ENCODE measurements around the gene DCHS1.

Gene DCHS1

GRCh38 chr11:6663794-6664469, 8.3 kb upstream of the DCHS1 start:
- peaks cover 24% of the 10 kb centered on the region for H3K4me1 ChIP-seq (ENCODE audit: low read length)
- H2AFZ ChIP-seq (ENCODE audit: low read depth, low read length): no peak overlapping the region
- no peak overlapping the region for H3K4me3 ChIP-seq (ENCODE audit: low read length)
- no peak overlapping the region for H3K4me2 ChIP-seq (ENCODE audit: low read length)
- no peak overlapping the region for H3K27ac ChIP-seq (ENCODE audit: low read length)
- H3K9ac ChIP-seq (ENCODE audit: low read length): no peak overlapping the region
- no peaks in the 10 kb centered on the region for H3K36me3 ChIP-seq (replicated peaks; ENCODE audit: low read depth, low read length)
- no peaks in the 10 kb centered on the region for H4K20me1 ChIP-seq (ENCODE audit: insufficient read depth, low read length)
- H3K27me3 ChIP-seq (ENCODE audit: low read depth, low read length): no peaks in the 10 kb centered on the region
- no peak for TF ChIP-seq EZH2phosphoT487 (IDR thresholded peaks at IDR 0.05; ENCODE audit: low read depth)
- TF ChIP-seq CTCF (IDR thresholded peaks at IDR 0.05; ENCODE audit: low read depth, low read length): no peak
- H3K79me2 ChIP-seq (ENCODE audit: low read length): no peaks in the 10 kb centered on the region
- no peaks in the 10 kb centered on the region for H3K9me3 ChIP-seq (ENCODE audit: insufficient read depth, low read length)

GRCh38 chr11:6660712-6661111, 5.1 kb upstream of the DCHS1 start:
- Histone ChIP-seq H3K4me1 (ENCODE audit: low read length) (peaks cover 18% of the 10 kb centered on the region), H3K27me3 (ENCODE audit: low read depth, low read length) (peaks cover 5% of the 10 kb centered on the region; the same call in 1 of the 2 replicates), H4K20me1 (ENCODE audit: insufficient read depth, low read length) (no peaks in the 10 kb centered on the region), H3K4me2 (ENCODE audit: low read length) (peak overlapping the region; percentile 58), H3K27ac (ENCODE audit: low read length) (peak overlapping the region; percentile 24; the same call in 1 of the 2 replicates), H3K36me3 (replicated peaks; ENCODE audit: low read depth, low read length) (no peaks in the 10 kb centered on the region), H2AFZ (ENCODE audit: low read depth, low read length) (0 out of 2 replicates have a peak overlapping the region, but pooled peaks have one; percentile 40), H3K9ac (ENCODE audit: low read length) (no peak overlapping the region), H3K9me3 (ENCODE audit: insufficient read depth, low read length) (no peaks in the 10 kb centered on the region), H3K4me3 (ENCODE audit: low read length) (peak overlapping the region; percentile 28; the same call in 1 of the 2 replicates), H3K79me2 (ENCODE audit: low read length) (no peaks in the 10 kb centered on the region)
- TF ChIP-seq EZH2phosphoT487 (IDR thresholded peaks at IDR 0.05; ENCODE audit: low read depth) (no peak), CTCF (IDR thresholded peaks at IDR 0.05; ENCODE audit: low read depth, low read length) (no peak)

DNA sequence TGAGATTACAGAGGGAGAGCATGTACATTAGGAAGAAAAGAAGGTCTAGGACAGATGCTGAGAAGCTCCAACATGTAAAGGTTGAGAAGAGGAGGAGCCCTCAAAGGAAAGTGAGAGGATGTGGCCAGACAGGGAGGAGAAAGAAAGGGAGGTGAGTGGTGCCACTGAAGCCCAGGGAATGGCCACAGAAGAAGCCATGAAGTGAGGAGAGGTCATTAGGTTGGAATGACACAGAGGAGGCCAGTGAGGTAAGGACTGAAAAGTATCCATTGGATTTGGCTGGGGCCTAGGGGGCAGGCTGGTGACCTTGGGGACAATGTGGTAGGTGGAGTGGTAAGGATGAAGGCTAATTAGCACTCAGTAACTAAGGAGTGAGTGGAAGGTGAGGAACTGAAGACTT, 3.0 kb upstream of the DCHS1 start:
- Histone ChIP-seq H4K20me1 (ENCODE audit: insufficient read depth, low read length) (no peaks in the 10 kb centered on the region), H2AFZ (ENCODE audit: low read depth, low read length) (no peak overlapping the region), H3K4me2 (ENCODE audit: low read length) (no peak overlapping the region), H3K4me3 (ENCODE audit: low read length) (no peak overlapping the region), H3K9ac (ENCODE audit: low read length) (no peak overlapping the region), H3K79me2 (ENCODE audit: low read length) (no peaks in the 10 kb centered on the region), H3K9me3 (ENCODE audit: insufficient read depth, low read length) (no peaks in the 10 kb centered on the region), H3K27ac (ENCODE audit: low read length) (no peak overlapping the region), H3K36me3 (replicated peaks; ENCODE audit: low read depth, low read length) (no peaks in the 10 kb centered on the region), H3K27me3 (ENCODE audit: low read depth, low read length) (peaks cover 5% of the 10 kb centered on the region; the same call in 1 of the 2 replicates), H3K4me1 (ENCODE audit: low read length) (peaks cover 18% of the 10 kb centered on the region)
- TF ChIP-seq EZH2phosphoT487 (IDR thresholded peaks at IDR 0.05; ENCODE audit: low read depth): no peak
- no peak for TF ChIP-seq CTCF (IDR thresholded peaks at IDR 0.05; ENCODE audit: low read depth, low read length)

GRCh38 chr11:6657346-6657745, 1.7 kb upstream of the DCHS1 start:
- Histone ChIP-seq H3K4me1 (ENCODE audit: low read length) (peaks cover 18% of the 10 kb centered on the region), H4K20me1 (ENCODE audit: insufficient read depth, low read length) (no peaks in the 10 kb centered on the region), H3K4me2 (ENCODE audit: low read length) (no peak overlapping the region), H3K27me3 (ENCODE audit: low read depth, low read length) (peaks cover 10% of the 10 kb centered on the region; the same call in 1 of the 2 replicates), H3K79me2 (ENCODE audit: low read length) (no peaks in the 10 kb centered on the region), H3K9me3 (ENCODE audit: insufficient read depth, low read length) (no peaks in the 10 kb centered on the region), H3K27ac (ENCODE audit: low read length) (no peak overlapping the region), H3K9ac (ENCODE audit: low read length) (no peak overlapping the region), H2AFZ (ENCODE audit: low read depth, low read length) (no peak overlapping the region), H3K4me3 (ENCODE audit: low read length) (no peak overlapping the region), H3K36me3 (replicated peaks; ENCODE audit: low read depth, low read length) (no peaks in the 10 kb centered on the region)
- TF ChIP-seq CTCF (IDR thresholded peaks at IDR 0.05; ENCODE audit: low read depth, low read length) (no peak), EZH2phosphoT487 (IDR thresholded peaks at IDR 0.05; ENCODE audit: low read depth) (no peak)
